ENCODE data around the gene HAO2. TPM values are rescaled to one million over a fixed set of nuclear protein-coding genes. Genes with fewer than 3 reads are reported as not detected.

The HAO2 gene
- total RNA-seq, 1 experiment from 2014 or later, result 0.13 TPM

- H2BK5ac ChIP-seq (ENCODE audit: insufficient read length, low read length), result no peak overlapping the region
- no peak overlapping the region for H3K18ac ChIP-seq (ENCODE audit: insufficient read length, low read depth, low read length)
- H3K4ac ChIP-seq (ENCODE audit: low read depth, low read length), result no peak overlapping the region
- H4K8ac ChIP-seq (replicated peaks; ENCODE audit: insufficient read length, low read depth, low read length), result no peak overlapping the region
- H4K91ac ChIP-seq (ENCODE audit: insufficient read length, low read depth, low read length), result no peak overlapping the region
- Mint-ChIP-seq H3K4me1 (no peaks in the 10 kb centered on the region), H3K27ac (no peak overlapping the region), H3K27me3 (ENCODE audit: low read depth) (peaks cover 7% of the 10 kb centered on the region), H3K36me3 (ENCODE audit: insufficient read depth in 1 of 3, low read depth in 3 of 3) (no peaks in the 10 kb centered on the region), H3K4me3 (no peak overlapping the region), H3K9me3 (peaks cover 0 to 2% of the 10 kb centered on the region in 2 experiments; a peak in 1 of 5 replicates)
- no peak for DNase-seq
- TF ChIP-seq CTCF (conservative IDR thresholded peaks at IDR 0.05), result no peak
- no peak overlapping the region for H2BK15ac ChIP-seq (ENCODE audit: low read depth, low read length)
- H3K79me1 ChIP-seq (ENCODE audit: insufficient read depth, low read depth, low read length, poor library complexity, severe bottlenecking), result no peaks in the 10 kb centered on the region
- WGBS (ENCODE audit: extremely low coverage, insufficient read length, low lambda C conversion rate), result no CpG with 5 or more reads among the region's 3 CpGs
- no peak overlapping the region for H3K14ac ChIP-seq (ENCODE audit: insufficient read depth, low read length)
- no peaks in the 10 kb centered on the region for H3K27me3 ChIP-seq (ENCODE audit: insufficient read depth, low read length)
- no peak overlapping the region for H3K4me2 ChIP-seq (ENCODE audit: insufficient read depth, insufficient read length, low read length)
- H2BK12ac ChIP-seq (ENCODE audit: insufficient read length, low read depth, low read length), result no peak overlapping the region
- no peak overlapping the region for H2AK5ac ChIP-seq (ENCODE audit: insufficient read length, low read length)
- H3K9me3 ChIP-seq (ENCODE audit: control insufficient read depth, low read depth, low read length), result no peaks in the 10 kb centered on the region
- H4K20me1 ChIP-seq (ENCODE audit: control insufficient read depth, insufficient read depth, insufficient read length), result no peaks in the 10 kb centered on the region
- no peaks in the 10 kb centered on the region for H3K4me1 ChIP-seq (ENCODE audit: insufficient read depth, low read length)
- no peak overlapping the region for H2BK120ac ChIP-seq (ENCODE audit: low read depth, low read length, poor library complexity, severe bottlenecking)
- H3T11ph ChIP-seq (ENCODE audit: low read length), result no peak overlapping the region
- H3K23me2 ChIP-seq (ENCODE audit: insufficient read length, low read depth, low read length, poor library complexity, severe bottlenecking), result no peaks in the 10 kb centered on the region
- no peak overlapping the region for H3K56ac ChIP-seq (ENCODE audit: insufficient read length, low read depth, low read length)
- H3K23ac ChIP-seq (ENCODE audit: insufficient read length, low read depth, low read length), result no peak overlapping the region
- no peak overlapping the region for H2BK20ac ChIP-seq (ENCODE audit: low read depth, low read length, poor library complexity, severe bottlenecking)
- no peak overlapping the region for H4K5ac ChIP-seq (ENCODE audit: insufficient read length, low read depth, low read length)
- H2AFZ ChIP-seq (ENCODE audit: low read length), result no peak overlapping the region
- H3K27ac ChIP-seq (ENCODE audit: insufficient read length, low read depth, low read length), result no peak overlapping the region
- no peak overlapping the region for H3K9ac ChIP-seq (ENCODE audit: extremely low read depth, insufficient read length, low read length)
- no peaks in the 10 kb centered on the region for H3K79me2 ChIP-seq (ENCODE audit: insufficient read depth, low read length)
Measured at GRCh38 chr1:119397986-119398385, 29.4 kb downstream of the HAO2 start.
